Type B pancreatic cell (in vitro differentiated cells): Measurements from ENCODE around the gene GRIK2. TPM values are rescaled to one million over a fixed set of nuclear protein-coding genes. Genes with fewer than 3 reads are reported as not detected.
"Not testable (repeated sequence)": the region's sequence is repeated elsewhere in the genome, so short reads cannot be mapped to it uniquely, and the experiment has no call there.

Source experiments
- DNase-seq: peaks from one replicate; pipeline ENCODE4 v3.0.0; 2021; ENCODE audit warnings: mixed read lengths; ENCODE audit not compliant: unreplicated experiment; ENCODE audit errors: extremely low spot score
- H3K27ac Mint-ChIP-seq: 2 replicates; pipeline ENCODE4 v1.8.0; 2021; ENCODE audit warnings: mild to moderate bottlenecking, mixed read lengths
- H3K27me3 Mint-ChIP-seq: 2 replicates; pipeline ENCODE4 v1.8.0; 2021; ENCODE audit warnings: mixed read lengths
- H3K36me3 Mint-ChIP-seq: 2 replicates; pipeline ENCODE4 v1.8.0; 2021; ENCODE audit warnings: mixed read lengths
- H3K4me1 Mint-ChIP-seq: one replicate; pipeline ENCODE4 v1.8.0; 2021; ENCODE audit warnings: mixed read lengths; ENCODE audit not compliant: unreplicated experiment
- H3K4me3 Mint-ChIP-seq: 2 replicates; pipeline ENCODE4 v1.8.0; 2021; ENCODE audit warnings: mild to moderate bottlenecking, mixed read lengths
- H3K9me3 Mint-ChIP-seq: 2 replicates; pipeline ENCODE4 v1.8.0; 2021; ENCODE audit warnings: mixed read lengths
- CTCF ChIP-seq: fragments of 200-600 bp; sonication (generic); conservative IDR thresholded peaks from 2 replicates; pipeline ENCODE4 v1.5.0; 2021; ENCODE audit warnings: antibody characterized with exemption, mild to moderate bottlenecking
- total RNA-seq: library from RNA; stranded (reverse); gene quantifications from 2 replicates; pipeline ENCODE4 v1.2.1, GENCODE V29; 2021; ENCODE audit warnings: low replicate concordance

The GRIK2 gene
- total RNA-seq, 1 donor from 2014 or later, result 4.8 TPM

- Mint-ChIP-seq H3K27ac (no peak overlapping the region), H3K27me3 (no peaks in the 10 kb centered on the region), H3K4me1 (no peaks in the 10 kb centered on the region), H3K9me3 (no peaks in the 10 kb centered on the region), H3K4me3 (no peak overlapping the region), H3K36me3 (no peaks in the 10 kb centered on the region)
- TF ChIP-seq CTCF, result no peak
- DNase-seq, result no peak
Observed at GRCh38 chr6:101630941-101631340, 237.4 kb downstream of the GRIK2 start.

GRCh38 chr6:101633081-101633480 lies 239.6 kb downstream of the GRIK2 start:
- TF ChIP-seq CTCF, result no peak
- no peaks in the 10 kb centered on the region for H3K9me3 Mint-ChIP-seq
- no peak overlapping the region for H3K27ac Mint-ChIP-seq
- DNase-seq, result no peak
- no peaks in the 10 kb centered on the region for H3K27me3 Mint-ChIP-seq
- H3K4me1 Mint-ChIP-seq, result no peaks in the 10 kb centered on the region
- no peak overlapping the region for H3K4me3 Mint-ChIP-seq
- H3K36me3 Mint-ChIP-seq, result no peaks in the 10 kb centered on the region

GRCh38 chr6:101638865-101639264 lies 245.4 kb downstream of the GRIK2 start:
- not testable (repeated sequence) for DNase-seq, H3K4me3 Mint-ChIP-seq, H3K27me3 Mint-ChIP-seq, H3K36me3 Mint-ChIP-seq, H3K4me1 Mint-ChIP-seq, H3K9me3 Mint-ChIP-seq, H3K27ac Mint-ChIP-seq

- Mint-ChIP-seq H3K4me3 (no peak overlapping the region), H3K36me3 (no peaks in the 10 kb centered on the region), H3K9me3 (no peaks in the 10 kb centered on the region), H3K27me3 (no peaks in the 10 kb centered on the region), H3K27ac (no peak overlapping the region), H3K4me1 (no peaks in the 10 kb centered on the region)
- no peak for TF ChIP-seq CTCF
- no peak for DNase-seq
Observed at GRCh38 chr6:101640131-101640530, 246.6 kb downstream of the GRIK2 start.

- Mint-ChIP-seq H3K27ac (no peak overlapping the region), H3K36me3 (no peaks in the 10 kb centered on the region), H3K4me1 (no peaks in the 10 kb centered on the region), H3K4me3 (no peak overlapping the region), H3K9me3 (no peaks in the 10 kb centered on the region), H3K27me3 (no peaks in the 10 kb centered on the region)
- DNase-seq, result no peak
- TF ChIP-seq CTCF, result no peak
Observed at GRCh38 chr6:101645770-101646169, 252.3 kb downstream of the GRIK2 start.

- no peak for TF ChIP-seq CTCF
- DNase-seq, result no peak
- Mint-ChIP-seq H3K36me3 (no peaks in the 10 kb centered on the region), H3K4me3 (no peak overlapping the region), H3K9me3 (no peaks in the 10 kb centered on the region), H3K27ac (no peak overlapping the region), H3K4me1 (no peaks in the 10 kb centered on the region), H3K27me3 (no peaks in the 10 kb centered on the region)
Observed at GRCh38 chr6:101650402-101651100, 257.0 kb downstream of the GRIK2 start.
